Bronchial epithelial cell (primary cell): Measurements from ENCODE around the gene CELF1. TPM values are rescaled to one million over a fixed set of nuclear protein-coding genes. Genes with fewer than 3 reads are reported as not detected.
A peak's percentile ranks its signal among the peaks of the same experiment; 100 is the strongest.

Experiments
- DNase-seq: peaks from one replicate; pipeline ENCODE4 v3.0.0-alpha.2; 2010; ENCODE audit warnings: low read depth
- FAIRE-seq: peaks from 2 replicates; lab custom pipeline; 2011; peaks lifted over from hg19 to GRCh38; lab: Jason Lieb, UNC
- H3K27me3 ChIP-seq: 2 replicates; pipeline ENCODE4 v1.5.1; 2011; ENCODE audit warnings: low read length; ENCODE audit not compliant: control insufficient read depth, insufficient read depth
- H3K36me3 ChIP-seq: 2 replicates; pipeline ENCODE4 v1.5.1; 2011; ENCODE audit warnings: low read length; ENCODE audit not compliant: control insufficient read depth, insufficient read depth
- H3K4me3 ChIP-seq: 2 replicates; pipeline ENCODE4 v1.5.1; 2011; ENCODE audit warnings: mild to moderate bottlenecking, low read depth, low read length, control low read depth
- total RNA-seq: library from RNA; depleted of rRNA; stranded (reverse); fragments of >200 nt; gene quantifications from 2 replicates; pipeline ENCODE4 v1.2.1, GENCODE V29; 2014
- TF ChIP-seq, protein P1 (sequence below): IDR thresholded peaks from 2 replicates; pipeline ENCODE4 v1.5.1; 2011; ENCODE audit warnings: mild to moderate bottlenecking, moderate library complexity, low read length, control low read depth, inconsistent platforms; ENCODE audit not compliant: insufficient read depth, severe bottlenecking

The CELF1 gene
- total RNA-seq, 1 donor from 2014 or later, result 63.4 TPM

DNA sequence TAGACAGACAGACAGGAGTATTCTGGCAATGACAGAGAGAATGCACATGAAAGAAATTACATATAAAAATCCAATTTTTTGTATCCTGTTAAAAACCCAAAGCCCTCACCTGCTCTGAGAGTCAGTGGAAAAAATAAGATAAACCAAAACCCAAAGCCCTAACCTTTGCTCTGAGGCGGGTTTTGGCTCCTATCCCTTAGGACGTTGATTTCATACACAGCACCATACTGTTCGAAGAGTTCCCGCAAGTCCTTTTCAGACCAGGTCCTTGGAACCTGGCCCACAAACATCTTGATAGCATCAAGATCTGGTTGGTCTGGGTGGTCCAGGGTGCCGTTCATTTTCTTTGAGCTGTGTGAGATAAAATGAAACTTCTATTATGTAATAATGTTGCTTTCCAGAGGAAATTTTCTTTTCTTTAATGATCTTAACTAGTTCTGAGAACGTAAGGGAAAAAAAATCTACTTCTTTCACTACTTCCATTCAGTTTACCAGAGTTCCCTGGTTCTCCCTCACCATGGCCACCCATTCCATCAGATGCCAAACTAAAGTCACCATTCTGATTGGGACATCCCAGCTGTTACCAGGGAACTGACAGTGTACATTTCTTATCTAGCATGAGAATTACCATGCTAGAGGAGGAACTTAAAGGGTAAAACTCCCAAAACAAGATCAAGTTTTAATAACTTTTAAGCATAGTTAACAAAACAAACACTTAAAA is 64.1 kb downstream of the CELF1 start:
- TF ChIP-seq, protein P1, sequence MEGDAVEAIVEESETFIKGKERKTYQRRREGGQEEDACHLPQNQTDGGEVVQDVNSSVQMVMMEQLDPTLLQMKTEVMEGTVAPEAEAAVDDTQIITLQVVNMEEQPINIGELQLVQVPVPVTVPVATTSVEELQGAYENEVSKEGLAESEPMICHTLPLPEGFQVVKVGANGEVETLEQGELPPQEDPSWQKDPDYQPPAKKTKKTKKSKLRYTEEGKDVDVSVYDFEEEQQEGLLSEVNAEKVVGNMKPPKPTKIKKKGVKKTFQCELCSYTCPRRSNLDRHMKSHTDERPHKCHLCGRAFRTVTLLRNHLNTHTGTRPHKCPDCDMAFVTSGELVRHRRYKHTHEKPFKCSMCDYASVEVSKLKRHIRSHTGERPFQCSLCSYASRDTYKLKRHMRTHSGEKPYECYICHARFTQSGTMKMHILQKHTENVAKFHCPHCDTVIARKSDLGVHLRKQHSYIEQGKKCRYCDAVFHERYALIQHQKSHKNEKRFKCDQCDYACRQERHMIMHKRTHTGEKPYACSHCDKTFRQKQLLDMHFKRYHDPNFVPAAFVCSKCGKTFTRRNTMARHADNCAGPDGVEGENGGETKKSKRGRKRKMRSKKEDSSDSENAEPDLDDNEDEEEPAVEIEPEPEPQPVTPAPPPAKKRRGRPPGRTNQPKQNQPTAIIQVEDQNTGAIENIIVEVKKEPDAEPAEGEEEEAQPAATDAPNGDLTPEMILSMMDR, result no peak
- Histone ChIP-seq H3K36me3 (peaks cover 19% of the 10 kb centered on the region), H3K27me3 (no peaks in the 10 kb centered on the region), H3K4me3 (no peak overlapping the region)
- DNase-seq, result no peak
- FAIRE-seq, result no peak

DNA sequence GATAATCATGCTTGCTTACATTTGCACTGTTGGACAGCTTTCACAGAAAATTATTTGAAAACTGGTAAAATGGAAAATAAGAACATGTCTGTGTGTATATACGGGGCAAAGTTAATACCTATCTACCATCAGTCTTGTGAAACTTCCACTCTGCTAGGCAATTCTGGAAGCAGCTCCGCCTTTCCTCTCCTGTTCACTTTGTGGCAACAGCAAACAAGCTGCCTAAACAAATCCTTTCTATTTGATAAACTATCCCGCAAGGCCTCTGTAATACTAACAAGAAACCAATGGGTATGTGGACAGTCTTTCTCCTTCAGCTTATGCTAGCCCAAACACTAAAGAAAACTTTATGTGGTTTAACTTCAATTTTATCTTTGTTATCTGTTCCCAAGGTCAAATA is 64.8 kb downstream of the CELF1 start:
- Histone ChIP-seq H3K36me3 (peaks cover 22% of the 10 kb centered on the region), H3K4me3 (no peak overlapping the region), H3K27me3 (no peaks in the 10 kb centered on the region)
- TF ChIP-seq, protein P1, result no peak
- DNase-seq (no peak), FAIRE-seq (no peak)

DNA sequence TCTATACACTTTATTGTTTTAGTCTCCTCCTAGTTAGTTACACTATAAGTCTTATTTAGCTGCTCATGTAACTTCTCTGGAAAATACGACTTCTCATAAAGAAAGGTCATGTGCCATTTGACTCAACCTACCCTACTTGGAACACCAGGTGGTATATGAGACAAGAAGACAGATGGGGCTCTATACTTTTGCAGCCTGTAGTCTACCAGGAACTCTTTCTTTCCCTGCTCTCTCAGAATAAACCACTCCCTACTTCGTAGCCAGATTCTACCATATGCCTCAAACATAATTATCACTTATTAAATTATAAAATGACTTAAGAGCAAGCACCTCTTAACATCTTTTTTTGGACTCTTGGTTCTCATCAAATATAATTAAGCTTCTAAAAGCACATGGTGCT is 65.5 kb downstream of the CELF1 start:
- Histone ChIP-seq H3K4me3 (no peak overlapping the region), H3K27me3 (no peaks in the 10 kb centered on the region), H3K36me3 (peaks cover 26% of the 10 kb centered on the region)
- no peak for FAIRE-seq
- TF ChIP-seq, protein P1, result no peak
- DNase-seq, result no peak

DNA sequence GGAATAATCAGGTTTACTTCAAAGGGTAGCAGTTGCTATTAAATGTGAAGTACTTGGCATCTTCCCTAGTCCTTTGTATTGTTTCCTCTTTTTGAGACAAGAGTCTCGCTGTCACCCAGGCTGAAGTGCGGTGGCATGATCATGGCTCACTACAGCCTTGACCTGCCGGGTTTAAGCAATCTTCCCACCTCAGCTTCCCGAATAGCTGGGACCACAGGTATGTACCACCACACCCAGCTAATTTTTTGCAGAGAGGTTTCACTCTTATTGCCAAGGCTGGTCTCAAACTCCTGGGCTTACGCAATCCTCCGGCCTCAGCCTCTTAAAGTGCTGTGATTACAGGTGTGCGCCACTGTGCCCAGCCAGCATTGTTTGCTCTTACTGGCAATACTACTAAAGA is 67.8 kb downstream of the CELF1 start:
- H3K27me3 ChIP-seq, result no peaks in the 10 kb centered on the region
- TF ChIP-seq, protein P1, result no peak
- DNase-seq (peak; percentile 32), FAIRE-seq (no peak)
- peaks cover 31% of the 10 kb centered on the region for H3K36me3 ChIP-seq
- H3K4me3 ChIP-seq, result no peak overlapping the region

DNA sequence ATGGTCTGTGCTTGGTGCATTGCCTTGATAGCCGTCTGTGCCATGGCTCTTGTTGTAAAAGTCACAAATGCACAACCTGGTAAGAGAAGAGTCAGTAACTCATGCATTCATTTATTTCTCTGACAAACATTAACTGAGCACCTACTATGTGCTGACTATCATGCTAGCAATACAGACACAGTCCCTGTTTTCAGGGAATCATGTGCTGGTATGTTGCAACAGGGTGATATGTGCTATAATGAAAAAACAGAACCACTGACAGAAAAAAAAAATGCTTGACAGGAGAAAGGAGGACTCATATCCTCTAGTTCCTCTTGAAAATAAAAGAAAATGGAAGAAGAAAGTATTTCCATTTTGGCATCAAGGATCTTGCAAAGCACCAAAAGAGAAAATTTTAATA is 69.5 kb downstream of the CELF1 start:
- Histone ChIP-seq H3K27me3 (no peaks in the 10 kb centered on the region), H3K36me3 (peaks cover 37% of the 10 kb centered on the region), H3K4me3 (no peak overlapping the region)
- TF ChIP-seq, protein P1, result no peak
- no peak for DNase-seq
- no peak for FAIRE-seq

DNA sequence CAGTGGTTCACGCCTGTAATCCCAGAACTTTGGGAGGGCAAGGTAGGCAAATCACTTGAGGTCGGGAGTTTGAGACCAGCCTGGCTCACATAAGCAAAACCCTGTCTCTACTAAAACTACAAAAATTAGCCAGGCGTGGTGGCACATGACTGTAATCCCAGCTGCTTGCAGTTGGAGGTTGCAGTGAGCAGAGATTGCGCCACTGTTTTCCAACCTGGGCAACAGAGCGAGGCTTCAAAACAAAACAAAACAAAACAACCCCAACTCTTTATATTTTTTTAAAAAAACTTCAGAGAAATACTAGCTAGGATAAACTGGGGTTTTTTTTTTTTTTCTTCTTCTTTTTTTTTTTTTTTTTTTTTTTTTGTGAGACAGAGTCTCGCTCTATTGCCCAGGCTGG is 72.2 kb downstream of the CELF1 start:
- FAIRE-seq, result no peak
- Histone ChIP-seq H3K27me3 (no peaks in the 10 kb centered on the region), H3K36me3 (peaks cover 39% of the 10 kb centered on the region), H3K4me3 (no peak overlapping the region)
- no peak for DNase-seq
- TF ChIP-seq, protein P1, result no peak
